ENCODE measurements around the gene DSCAM.

The DSCAM gene

DNA sequence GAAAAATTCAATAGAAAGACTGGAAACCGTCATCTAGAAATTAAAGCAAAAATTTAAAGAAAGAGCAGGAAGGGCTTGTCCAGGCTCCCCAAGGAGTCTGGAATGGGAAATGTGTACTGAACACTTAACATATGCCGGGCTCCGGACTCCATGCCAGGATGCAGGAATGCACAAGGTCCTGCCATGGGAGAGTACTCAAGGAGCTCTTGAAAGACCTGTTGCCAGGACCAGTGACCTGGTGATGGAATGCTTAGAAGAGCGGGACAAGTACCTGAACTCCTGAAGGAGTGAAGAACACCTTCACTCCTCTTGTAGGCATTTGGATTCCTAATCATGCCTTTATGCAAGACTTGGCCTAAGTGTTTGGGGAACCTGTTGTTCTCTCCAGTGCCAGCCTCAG, 16.9 kb upstream of the DSCAM start:
- H3K4me3 ChIP-seq (ENCODE audit: low read length) = no peak overlapping the region
- TF ChIP-seq, protein P1, sequence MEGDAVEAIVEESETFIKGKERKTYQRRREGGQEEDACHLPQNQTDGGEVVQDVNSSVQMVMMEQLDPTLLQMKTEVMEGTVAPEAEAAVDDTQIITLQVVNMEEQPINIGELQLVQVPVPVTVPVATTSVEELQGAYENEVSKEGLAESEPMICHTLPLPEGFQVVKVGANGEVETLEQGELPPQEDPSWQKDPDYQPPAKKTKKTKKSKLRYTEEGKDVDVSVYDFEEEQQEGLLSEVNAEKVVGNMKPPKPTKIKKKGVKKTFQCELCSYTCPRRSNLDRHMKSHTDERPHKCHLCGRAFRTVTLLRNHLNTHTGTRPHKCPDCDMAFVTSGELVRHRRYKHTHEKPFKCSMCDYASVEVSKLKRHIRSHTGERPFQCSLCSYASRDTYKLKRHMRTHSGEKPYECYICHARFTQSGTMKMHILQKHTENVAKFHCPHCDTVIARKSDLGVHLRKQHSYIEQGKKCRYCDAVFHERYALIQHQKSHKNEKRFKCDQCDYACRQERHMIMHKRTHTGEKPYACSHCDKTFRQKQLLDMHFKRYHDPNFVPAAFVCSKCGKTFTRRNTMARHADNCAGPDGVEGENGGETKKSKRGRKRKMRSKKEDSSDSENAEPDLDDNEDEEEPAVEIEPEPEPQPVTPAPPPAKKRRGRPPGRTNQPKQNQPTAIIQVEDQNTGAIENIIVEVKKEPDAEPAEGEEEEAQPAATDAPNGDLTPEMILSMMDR (conservative IDR thresholded peaks at IDR 0.05; ENCODE audit: low read length) = no peak

DNA sequence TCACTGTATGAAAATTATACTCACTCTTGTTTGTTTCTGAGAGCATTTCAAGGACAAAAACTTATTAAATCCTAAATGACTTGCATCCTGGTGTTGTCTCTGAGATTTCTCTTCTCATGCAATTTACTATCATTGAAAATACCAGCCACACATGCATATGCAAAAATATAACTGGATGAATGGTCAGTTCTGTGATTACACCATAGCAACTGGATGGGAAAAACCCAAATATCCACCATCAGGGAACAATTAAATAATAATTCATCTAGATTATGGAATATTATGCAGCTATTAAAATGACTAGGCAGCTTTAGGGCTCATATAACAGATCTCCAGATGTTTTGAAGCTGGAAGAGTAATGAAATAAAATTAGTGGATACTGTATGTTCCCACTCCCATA, 11.6 kb upstream of the DSCAM start:
- TF ChIP-seq, protein P1 (conservative IDR thresholded peaks at IDR 0.05; ENCODE audit: low read length) = no peak
- DNase-seq (ENCODE audit: low read depth) = no peak
- H3K4me3 ChIP-seq (ENCODE audit: low read length) = no peak overlapping the region

More for the DNA sequence above, 16.9 kb upstream of the DSCAM start:
- no peak for DNase-seq (ENCODE audit: low read depth)

GRCh38 chr21:40853956-40854688, 7.2 kb upstream of the DSCAM start:
- H3K4me3 ChIP-seq (ENCODE audit: low read length) = no peak overlapping the region
- no peak for DNase-seq (ENCODE audit: low read depth)
- TF ChIP-seq, protein P1 (conservative IDR thresholded peaks at IDR 0.05; ENCODE audit: low read length) = no peak

DNA sequence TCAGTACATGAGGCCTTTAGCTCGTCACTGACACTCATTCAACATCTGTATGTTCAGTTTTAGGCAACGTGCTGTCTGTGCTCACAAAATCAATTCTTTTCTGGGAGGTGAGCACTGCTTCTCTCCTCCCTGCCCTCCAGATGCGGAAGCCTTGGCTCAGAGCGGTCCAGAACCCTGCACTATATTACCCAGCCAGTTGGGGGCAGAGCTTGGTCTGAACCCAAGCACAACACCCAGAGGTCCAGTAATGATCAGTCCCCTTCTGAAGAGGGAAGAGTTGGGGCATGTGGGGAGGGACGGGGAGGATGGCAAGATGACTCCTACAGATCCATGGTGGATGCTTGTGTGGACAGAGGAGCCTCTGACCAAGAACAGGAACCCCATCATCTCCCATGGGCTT, 5.6 kb upstream of the DSCAM start:
- TF ChIP-seq, protein P1 (conservative IDR thresholded peaks at IDR 0.05; ENCODE audit: low read length) = no peak
- H3K4me3 ChIP-seq (ENCODE audit: low read length) = no peak overlapping the region
- no peak for DNase-seq (ENCODE audit: low read depth)

DNA sequence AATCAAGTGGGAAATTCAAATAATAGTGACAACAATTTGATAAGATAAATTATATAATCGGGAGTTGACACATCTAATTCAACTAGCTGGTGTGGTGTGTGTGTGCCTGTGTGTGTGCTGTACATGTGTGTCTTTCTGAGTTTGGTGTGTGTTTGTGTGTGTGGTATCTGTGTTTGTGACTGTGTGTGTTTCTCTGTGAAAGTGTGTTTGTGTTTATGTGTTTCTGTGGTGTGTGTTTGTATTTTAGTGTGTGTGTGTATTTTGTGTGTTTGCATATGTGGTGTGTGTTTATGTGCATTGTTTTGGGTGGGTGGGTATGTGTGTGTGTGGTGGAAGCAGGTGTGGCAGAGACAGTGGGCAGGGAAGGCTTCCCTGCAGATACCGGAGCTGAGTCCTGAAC, 4.8 kb upstream of the DSCAM start:
- TF ChIP-seq, protein P1 (conservative IDR thresholded peaks at IDR 0.05; ENCODE audit: low read length) = no peak
- H3K4me3 ChIP-seq (ENCODE audit: low read length) = no peak overlapping the region
- DNase-seq (ENCODE audit: low read depth) = no peak

GRCh38 chr21:40850071-40850470, 3.1 kb upstream of the DSCAM start:
- no peak for DNase-seq (ENCODE audit: low read depth)

GRCh38 chr21:40847951-40848350, 993 bp upstream of the DSCAM start:
- TF ChIP-seq, protein P1 (conservative IDR thresholded peaks at IDR 0.05; ENCODE audit: low read length) = no peak
- no peak for DNase-seq (ENCODE audit: low read depth)
- H3K4me3 ChIP-seq (ENCODE audit: low read length) = no peak overlapping the region

More at GRCh38 chr21:40850071-40850470, 3.1 kb upstream of the DSCAM start:
- H3K4me3 ChIP-seq (ENCODE audit: low read length) = no peak overlapping the region
- TF ChIP-seq, protein P1 (conservative IDR thresholded peaks at IDR 0.05; ENCODE audit: low read length) = no peak

All from AG10803 (cell line).